Measurements from ENCODE around the gene LAIR2. TPM values are rescaled to one million over a fixed set of nuclear protein-coding genes. Genes with fewer than 3 reads are reported as not detected.

The LAIR2 gene
- polyA plus RNA-seq, 2 of the 4 experiments (the other 2 are of a cell fraction): not detected

- POLR2A ChIA-PET: no interaction called here
- Histone ChIP-seq H3K9me3 (no peaks in the 10 kb centered on the region), H3K4me2 (no peak overlapping the region), H3K27ac (no peak overlapping the region), H3K4me1 (no peaks in the 10 kb centered on the region), H3K4me3 (no peak overlapping the region)
- 0 out of 6 replicates have a peak, but pooled peaks of 1 of the 2 experiments have one; percentile 25 for ATAC-seq
- no peak for FAIRE-seq
- CTCF ChIA-PET: interaction anchor here (0.7 kb wide), 1 partner anchor 203 kb away, joined by 4 read pairs; no protein-coding TSS in a partner anchor
- DNase-seq (ENCODE audit: low read depth in 1 of 2, low spot score in 1 of 2): no peak
- 34% methylated on average over 10 of the region's 10 CpGs for WGBS (ENCODE audit: missing lambda C conversion rate)
- TF ChIP-seq ATOH8 (CRISPR knock-in tag; IDR thresholded peaks at IDR 0.05; ENCODE audit: low read depth) (no peak), REST (IDR thresholded peaks at IDR 0.05) (no peak), E2F6 (IDR thresholded peaks at IDR 0.05; ENCODE audit: borderline replicate concordance, low read depth) (no peak), RAD21 (conservative IDR thresholded peaks at IDR 0.05 in 1 of 2, IDR thresholded peaks at IDR 0.05 in 1 of 2) (no peak), CEBPB (IDR thresholded peaks at IDR 0.05) (no peak), ZC3H11A (IDR thresholded peaks at IDR 0.05) (no peak), MAZ (IDR thresholded peaks at IDR 0.05; ENCODE audit: borderline replicate concordance, low read depth, low read length) (no peak)
Observed at GRCh38 chr19:54484451-54484850, 18.2 kb upstream of the LAIR2 start.

GRCh38 chr19:54485851-54486250 lies 16.8 kb upstream of the LAIR2 start:
- Histone ChIP-seq H3K9me3 (no peaks in the 10 kb centered on the region), H3K4me1 (no peaks in the 10 kb centered on the region), H3K27ac (no peak overlapping the region), H3K4me2 (no peak overlapping the region), H3K4me3 (no peak overlapping the region)
- FAIRE-seq: no peak
- POLR2A ChIA-PET: interaction anchor here (0.7 kb wide), 1 partner anchor 70 kb away, joined by 15 read pairs; no protein-coding TSS in a partner anchor
- CTCF ChIA-PET: interaction anchor here (0.6 to 1.3 kb wide), 3 partner anchors 164 to 236 kb away, joined by 3 to 4 read pairs (median 3); no protein-coding TSS in a partner anchor
- no peak for DNase-seq (ENCODE audit: low read depth in 1 of 2, low spot score in 1 of 2)
- WGBS (ENCODE audit: missing lambda C conversion rate): 68% methylated on average over 5 of the region's 5 CpGs
- no peak for ATAC-seq
- TF ChIP-seq CHD2 (IDR thresholded peaks at IDR 0.05; ENCODE audit: low read length, partially characterized antibody) (no peak), ZSCAN20 (CRISPR knock-in tag; IDR thresholded peaks at IDR 0.05) (no peak), KDM5A (IDR thresholded peaks at IDR 0.05) (no peak), POLR2AphosphoS2 (conservative IDR thresholded peaks at IDR 0.05; ENCODE audit: low read length) (no peak), RARB (CRISPR knock-in tag; IDR thresholded peaks at IDR 0.05) (no peak), MAX (IDR thresholded peaks at IDR 0.05) (no peak), REST (IDR thresholded peaks at IDR 0.05) (no peak), ZNF302 (CRISPR knock-in tag; IDR thresholded peaks at IDR 0.05) (no peak), JUNB (IDR thresholded peaks at IDR 0.05) (no peak), ESRRA (IDR thresholded peaks at IDR 0.05; ENCODE audit: borderline replicate concordance, low read length) (no peak), CHD4 (IDR thresholded peaks at IDR 0.05; ENCODE audit: borderline replicate concordance) (no peak), HMGXB4 (CRISPR knock-in tag; IDR thresholded peaks at IDR 0.05; ENCODE audit: borderline replicate concordance) (no peak), CEBPB (IDR thresholded peaks at IDR 0.05) (no peak), FOXS1 (CRISPR knock-in tag; IDR thresholded peaks at IDR 0.05) (no peak), MAFK (IDR thresholded peaks at IDR 0.05; ENCODE audit: partially characterized antibody) (no peak), HOXB13 (CRISPR knock-in tag; IDR thresholded peaks at IDR 0.05; ENCODE audit: low read depth) (no peak), TP53 (CRISPR knock-in tag; IDR thresholded peaks at IDR 0.05) (no peak), SMC3 (IDR thresholded peaks at IDR 0.05) (no peak)
